Prostate gland (tissue), 2 donors: ENCODE results near the gene CFAP100.

ENCODE experiments used
- CTCF ChIP-seq, 4 experiments: fragments of 200-600 bp in 2 of 4; fragments of 450-650 bp in 2 of 4; sonication (generic) in 2 of 4; IDR thresholded peaks; 1 replicate in 3 of 4; 2 replicates in 1 of 4; pipeline ENCODE4 v1.5.1; 2016 to 2019; ENCODE audit warnings: antibody characterized with exemption in 4 of 4, mild to moderate bottlenecking in 2 of 4, moderate library complexity in 2 of 4
- POLR2A ChIP-seq: fragments of 450-650 bp; IDR thresholded peaks from one replicate; pipeline ENCODE4 v1.6.1; 2016; ENCODE audit warnings: antibody characterized with exemption, mild to moderate bottlenecking

DNA sequence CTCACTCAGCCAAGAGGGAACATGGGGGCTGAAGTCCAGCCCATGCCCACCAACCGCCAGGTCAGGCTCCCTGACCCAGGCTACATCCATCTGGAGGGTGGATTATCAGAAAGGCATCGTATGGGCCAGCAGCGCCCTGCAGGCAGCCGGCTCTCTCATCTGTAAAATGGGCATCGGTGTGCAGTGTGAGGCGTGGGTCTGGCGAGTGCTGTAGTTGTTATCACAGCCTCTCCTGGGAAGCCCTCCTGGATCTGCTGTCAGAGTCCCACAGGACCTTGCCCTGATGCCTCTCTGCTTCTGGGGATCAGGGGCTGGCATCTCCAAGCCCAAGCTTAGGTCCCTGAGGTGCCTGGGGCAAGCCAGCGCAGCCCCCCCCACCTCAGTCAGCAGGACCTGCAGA lies 27.4 kb downstream of the CFAP100 start:
- TF ChIP-seq CTCF (IDR thresholded peaks at IDR 0.05) (no peak), POLR2A (no peak)
